K562 (cell line): Measurements from ENCODE around the gene CRYZ.

ENCODE experiments used
- RAD21 ChIP-seq, 2 experiments: fragments of 250-450 bp in 1 of 2; fragments of 450-650 bp in 1 of 2; sonication (Bioruptor Pico) in 1 of 2; formaldehyde crosslinking in 1 of 2; IDR thresholded peaks in 1 of 2; conservative IDR thresholded peaks in 1 of 2; 2 replicates each; pipeline versions ENCODE4 v1.4.0 to v1.8.0; 2020 to 2022; ENCODE audit warnings: mild to moderate bottlenecking in 2 of 2, moderate library complexity in 1 of 2
- ZNF12 ChIP-seq: sonication (generic); formaldehyde crosslinking; IDR thresholded peaks from 2 replicates; pipeline ENCODE4 v1.4.0; 2020; ENCODE audit warnings: mild to moderate bottlenecking, missing genetic modification reagents

DNA sequence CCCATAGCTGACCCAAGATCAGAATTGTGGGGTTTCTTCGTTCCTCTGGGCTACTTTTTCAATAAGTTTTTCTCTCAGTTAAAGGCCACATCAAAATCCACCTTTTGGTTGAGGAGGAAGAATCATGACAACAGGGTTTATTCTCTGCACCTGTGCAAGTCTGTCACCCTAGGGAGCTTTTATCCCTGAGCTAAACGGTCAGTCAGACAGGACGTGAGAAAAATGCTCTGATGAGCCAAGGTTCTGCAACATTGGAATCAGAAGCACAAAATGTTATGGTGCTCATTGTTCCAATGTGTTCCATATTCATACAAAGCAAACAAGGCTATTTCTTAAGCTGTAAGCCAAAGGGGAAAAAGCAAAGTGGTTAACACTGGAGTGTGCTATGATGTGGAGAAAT is 51.8 kb downstream of the CRYZ start:
- TF ChIP-seq RAD21 (CRISPR knock-in tag; conservative IDR thresholded peaks at IDR 0.05 in 1 of 2, IDR thresholded peaks at IDR 0.05 in 1 of 2) = no peak
- TF ChIP-seq ZNF12 (CRISPR knock-in tag) = no peak
